ENCODE results near the gene RAET1G.
A peak's percentile ranks its signal among the peaks of the same experiment; 100 is the strongest.
"Not testable (repeated sequence)": the region's sequence is repeated elsewhere in the genome, so short reads cannot be mapped to it uniquely, and the experiment has no call there.

RAET1G gene

GRCh38 chr6:149933461-149933860, 10.5 kb upstream of the RAET1G start:
- no peak for DNase-seq

- DNase-seq, result no peak
These were observed 10.1 kb upstream of the RAET1G start for GRCh38 chr6:149933036-149933435.

- DNase-seq, result no peak
These were observed 8.6 kb upstream of the RAET1G start for GRCh38 chr6:149931501-149931900.

GRCh38 chr6:149929422-149929821, 6.5 kb upstream of the RAET1G start:
- DNase-seq, result no peak

GRCh38 chr6:149927025-149927424, 4.1 kb upstream of the RAET1G start:
- not testable (repeated sequence) for DNase-seq

GRCh38 chr6:149925974-149926777, 3.3 kb upstream of the RAET1G start:
- DNase-seq, result peak; percentile 50

GRCh38 chr6:149925253-149925973, 2.5 kb upstream of the RAET1G start:
- DNase-seq, result no peak

- no peak for DNase-seq
These were observed 2.0 kb upstream of the RAET1G start for GRCh38 chr6:149924933-149925252.

- DNase-seq, result no peak
These were observed 1.4 kb upstream of the RAET1G start for GRCh38 chr6:149924206-149924932.

GRCh38 chr6:149923327-149923986, 536 bp upstream of the RAET1G start:
- DNase-seq, result no peak

- DNase-seq, result not testable (repeated sequence)
These were observed 830 bp downstream of the RAET1G start for GRCh38 chr6:149922091-149922490.

GRCh38 chr6:149921361-149921760, 1.6 kb downstream of the RAET1G start:
- DNase-seq, result no peak

- no peak for DNase-seq
These were observed 3.1 kb downstream of the RAET1G start for GRCh38 chr6:149919834-149920225.

- not testable (repeated sequence) for DNase-seq
These were observed 3.6 kb downstream of the RAET1G start for GRCh38 chr6:149919126-149919833.

- DNase-seq, result no peak
These were observed 4.6 kb downstream of the RAET1G start for GRCh38 chr6:149918151-149918905.

- no peak for DNase-seq
These were observed 5.2 kb downstream of the RAET1G start for GRCh38 chr6:149917679-149918078.

- DNase-seq, result no peak
These were observed 6.7 kb downstream of the RAET1G start for GRCh38 chr6:149915970-149916865.

GRCh38 chr6:149913540-149914240, 9.2 kb downstream of the RAET1G start:
- no peak for DNase-seq

- DNase-seq, result no peak
These were observed 9.8 kb downstream of the RAET1G start for GRCh38 chr6:149913085-149913484.

GRCh38 chr6:149912680-149913079, 10.2 kb downstream of the RAET1G start:
- DNase-seq, result not testable (repeated sequence)
